HG02885 (cell line): ENCODE data around the gene TUBA4A.

Source experiments
- ATAC-seq: cut with Tn5 transposase; IDR thresholded peaks from one replicate; pipeline ENCODE4 v1.9.1; 2021; ENCODE audit warnings: mild to moderate bottlenecking; ENCODE audit not compliant: unreplicated experiment, poor library complexity

The TUBA4A gene

GRCh38 chr2:219253753-219254589, at the start of gene TUBA4A:
Gene TUBA4A (minus strand): TSS chr2:219253918. CDS start chr2:219253858, 60 bp downstream.
- peak; percentile 67 for ATAC-seq

GRCh38 chr2:219302412-219302968, 48.8 kb upstream of the TUBA4A start:
- no peak for ATAC-seq

- ATAC-seq: no peak
Measured at GRCh38 chr2:219300022-219300421, 46.3 kb upstream of the TUBA4A start.

GRCh38 chr2:219299372-219299760, 45.6 kb upstream of the TUBA4A start:
- ATAC-seq: no peak

- peak; percentile 47 for ATAC-seq
Measured at GRCh38 chr2:219298759-219299371, 45.1 kb upstream of the TUBA4A start.

- no peak for ATAC-seq
Measured at GRCh38 chr2:219297766-219298456, 44.2 kb upstream of the TUBA4A start.

GRCh38 chr2:219296631-219297391, 43.1 kb upstream of the TUBA4A start:
- ATAC-seq: no peak

GRCh38 chr2:219296142-219296541, 42.4 kb upstream of the TUBA4A start:
- ATAC-seq: no peak

GRCh38 chr2:219294356-219295351, 40.9 kb upstream of the TUBA4A start:
- peak; percentile 91 for ATAC-seq

GRCh38 chr2:219293736-219294231, 40.1 kb upstream of the TUBA4A start:
- no peak for ATAC-seq

- no peak for ATAC-seq
Measured at GRCh38 chr2:219292616-219293015, 38.9 kb upstream of the TUBA4A start.

GRCh38 chr2:219291910-219292490, 38.3 kb upstream of the TUBA4A start:
- ATAC-seq: no peak

GRCh38 chr2:219291394-219291793, 37.7 kb upstream of the TUBA4A start:
- no peak for ATAC-seq

- no peak for ATAC-seq
Measured at GRCh38 chr2:219290381-219291171, 36.9 kb upstream of the TUBA4A start.

- ATAC-seq: no peak
Measured at GRCh38 chr2:219289537-219290361, 36.0 kb upstream of the TUBA4A start.

- ATAC-seq: no peak
Measured at GRCh38 chr2:219289195-219289536, 35.4 kb upstream of the TUBA4A start.
